HG03045 (cell line): ENCODE results near the gene FCHO1.
"Not testable (repeated sequence)": the region's sequence is repeated elsewhere in the genome, so short reads cannot be mapped to it uniquely, and the experiment has no call there.

Source experiments
- ATAC-seq: cut with Tn5 transposase; IDR thresholded peaks from one replicate; pipeline ENCODE4 v1.9.1; 2021; ENCODE audit warnings: mild to moderate bottlenecking, moderate library complexity; ENCODE audit not compliant: unreplicated experiment

Gene FCHO1

DNA sequence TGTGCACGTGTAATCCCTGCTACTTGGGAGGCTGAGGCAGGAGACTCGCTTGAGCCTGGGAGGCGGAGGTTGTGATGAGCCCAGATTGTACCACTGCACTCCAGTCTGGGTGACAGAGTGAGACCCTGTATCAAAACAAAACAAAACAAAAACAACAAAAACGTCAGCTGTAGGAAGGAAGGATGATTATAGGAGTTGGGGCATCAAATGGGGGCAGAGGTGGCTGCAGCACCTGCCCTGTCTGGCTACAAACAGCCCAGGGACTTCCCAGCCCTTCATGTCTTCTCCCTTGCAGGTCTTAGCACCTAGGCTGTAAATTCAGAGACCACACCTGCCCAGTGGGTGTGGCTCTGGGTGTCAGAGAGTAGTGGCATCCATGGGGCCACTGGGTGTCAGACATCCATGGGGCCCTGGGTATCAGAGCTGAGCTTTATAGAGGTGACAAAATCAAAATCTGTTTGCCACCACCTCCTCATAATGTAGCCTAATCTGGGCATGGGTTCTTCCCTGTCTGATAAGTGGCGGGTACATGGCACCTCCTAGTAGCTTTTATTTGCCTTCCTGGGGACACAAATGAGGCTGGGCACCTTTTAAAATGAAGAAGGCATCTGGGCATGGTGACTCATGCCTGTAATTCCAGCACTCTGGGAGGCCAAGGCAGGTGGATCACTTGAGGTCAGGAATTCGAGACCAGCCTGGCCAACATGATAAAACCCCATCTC is 38.9 kb downstream of the FCHO1 start:
- no peak for ATAC-seq

DNA sequence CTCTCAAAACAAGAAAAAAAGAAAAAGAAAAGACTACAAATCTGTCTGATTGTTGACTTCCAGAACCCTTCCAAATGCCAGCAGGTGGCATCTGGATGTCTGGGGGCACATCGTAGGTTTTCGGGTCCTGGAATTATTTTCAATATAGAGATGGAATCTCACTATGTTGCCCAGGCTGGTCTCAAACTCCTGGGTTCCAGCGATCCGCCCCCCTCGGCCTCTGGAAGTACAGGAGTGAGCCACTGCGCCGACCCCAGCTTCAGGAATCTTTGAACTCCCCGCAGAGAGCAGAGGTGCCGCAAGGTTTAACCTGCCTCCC is 43.1 kb downstream of the FCHO1 start:
- ATAC-seq = no peak

DNA sequence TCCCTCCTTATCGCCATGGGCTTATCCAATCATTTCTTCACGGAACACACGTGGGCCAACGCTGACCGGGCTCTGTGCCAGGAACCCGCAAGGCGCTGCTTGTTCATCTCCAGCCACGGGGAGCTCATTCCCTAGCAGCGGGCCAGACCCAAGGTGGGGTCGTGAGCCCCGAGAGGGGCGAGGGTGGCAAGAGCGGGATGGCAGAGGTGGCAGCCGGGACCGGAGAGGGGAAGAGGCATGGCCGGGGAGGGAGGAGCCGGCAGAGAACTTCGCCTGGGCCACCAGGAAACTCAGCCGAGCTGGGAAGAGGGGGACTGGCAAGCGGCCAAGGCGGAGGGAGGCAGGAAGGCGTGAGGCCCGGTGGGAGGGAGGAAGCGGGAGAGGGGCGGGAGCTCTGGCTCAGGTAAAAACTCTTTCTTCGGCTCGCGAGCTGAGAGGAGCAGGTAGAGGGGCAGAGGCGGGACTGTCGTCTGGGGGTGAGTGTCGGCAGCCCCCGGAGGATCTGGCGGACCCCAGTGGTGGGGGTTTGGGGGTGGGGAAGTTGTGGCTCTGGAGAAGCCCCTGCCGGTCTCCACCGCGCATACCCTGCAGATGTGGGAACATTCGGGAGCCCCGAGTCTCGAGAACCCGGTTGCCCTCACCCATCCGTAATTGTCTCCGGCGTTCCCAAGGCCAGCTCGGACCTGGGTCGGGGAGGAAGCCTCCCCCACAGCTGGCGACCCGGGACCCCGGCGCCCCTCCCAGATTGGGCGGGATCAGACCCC is 43.6 kb downstream of the FCHO1 start, which contains the start of gene B3GNT3:
B3GNT3 (plus strand) TSS at position 408 of the 764 bp plus-strand sequence. CDS start 12,670 bp downstream, outside the sequence.
- ATAC-seq = no peak

DNA sequence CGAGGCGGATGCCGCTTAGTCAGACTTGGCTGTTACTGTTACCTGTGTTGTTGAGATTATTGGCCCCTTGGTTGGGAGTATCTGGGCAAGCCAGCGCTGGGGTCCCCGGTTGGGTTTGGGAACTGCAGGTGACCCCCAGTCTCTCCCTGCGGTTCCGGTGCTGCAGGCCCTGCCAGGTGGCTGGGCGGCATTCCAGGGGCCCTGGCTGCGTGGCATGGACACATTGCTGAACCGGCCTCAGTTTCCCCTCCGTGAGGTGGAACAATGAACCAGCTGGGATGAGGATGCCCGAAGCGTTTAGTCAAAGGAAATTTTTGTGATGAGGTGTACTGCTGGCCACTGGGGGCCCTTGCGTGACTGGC is 44.2 kb downstream of the FCHO1 start:
- ATAC-seq = no peak

DNA sequence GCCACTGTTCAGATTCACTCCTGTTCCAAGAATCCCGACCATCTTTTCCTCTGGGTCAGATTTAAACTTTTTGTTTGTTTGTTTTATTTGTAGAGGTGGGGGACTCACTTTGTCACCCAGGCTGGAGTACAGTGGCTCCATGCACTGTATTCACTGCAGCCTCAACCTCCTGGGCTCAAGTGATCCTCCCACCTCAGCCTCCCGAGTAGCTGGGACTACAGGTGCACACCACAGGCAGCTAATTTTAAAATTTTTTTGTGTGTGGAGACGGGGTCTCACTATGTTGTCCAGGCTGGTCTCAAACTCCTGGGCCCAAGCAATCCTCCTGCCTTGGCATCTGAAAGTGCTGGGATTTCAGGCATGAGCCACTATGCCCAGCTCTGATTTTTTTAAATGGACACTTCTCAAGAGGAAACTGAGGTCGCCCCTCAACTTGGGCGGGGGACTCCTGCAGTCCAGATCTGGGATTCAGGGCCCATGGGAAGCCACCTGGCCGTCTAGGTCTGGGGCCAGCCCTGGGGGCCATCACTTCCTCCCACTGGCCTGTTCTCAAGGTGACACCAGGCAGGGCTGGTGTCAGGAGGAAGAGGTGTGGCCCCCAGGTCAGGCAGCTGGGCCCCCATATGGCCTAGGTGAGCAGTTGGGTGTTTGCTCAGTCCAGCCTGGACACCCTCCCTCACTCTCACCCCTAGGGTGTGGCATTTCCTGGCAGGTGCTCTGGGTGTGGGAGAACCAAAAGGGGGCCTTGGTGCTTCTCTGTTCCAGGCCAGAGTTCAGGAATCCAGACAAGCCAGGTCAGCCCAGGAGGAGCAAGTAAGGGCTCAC is 44.9 kb downstream of the FCHO1 start:
- ATAC-seq = no peak

- ATAC-seq = no peak
Observed at GRCh38 chr19:17796838-17797423, 45.7 kb downstream of the FCHO1 start.

DNA sequence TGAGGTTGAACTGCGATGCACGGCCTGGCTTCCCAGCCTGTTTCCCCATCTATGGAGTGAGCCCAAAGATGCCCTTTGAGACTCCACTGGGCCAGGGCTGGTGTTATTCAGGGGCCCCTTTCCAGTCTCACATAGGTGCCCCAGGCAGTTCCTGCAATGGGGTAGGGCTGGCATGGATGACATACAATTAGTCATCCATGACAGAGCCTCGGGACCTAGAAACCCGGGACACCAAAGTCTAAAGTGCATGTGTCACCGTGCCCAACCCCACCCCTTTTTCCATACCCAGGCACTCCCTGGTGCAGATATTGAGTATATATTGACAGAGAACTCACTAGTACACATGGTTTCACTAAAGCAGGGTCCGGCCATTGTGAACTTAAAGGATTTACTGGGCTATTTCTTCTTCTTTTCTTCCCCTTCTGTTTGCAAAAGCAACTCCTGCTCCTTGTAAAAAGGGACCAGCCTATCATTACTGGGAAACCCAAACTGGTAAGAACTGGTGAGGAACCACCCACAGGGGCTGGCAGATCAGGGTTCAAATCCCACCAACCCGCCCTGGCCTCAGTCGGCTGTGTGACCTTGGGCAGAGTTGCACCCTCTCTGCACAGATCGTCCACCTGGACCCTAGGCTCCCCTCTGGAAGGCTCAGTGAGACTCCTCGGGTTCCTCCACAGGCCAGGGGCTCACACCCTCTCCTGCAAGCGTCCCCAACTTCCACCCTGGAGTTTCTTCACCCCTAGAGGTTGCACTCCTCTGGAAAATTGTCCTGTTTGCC is 46.3 kb downstream of the FCHO1 start:
- no peak for ATAC-seq

GRCh38 chr19:17798599-17798998 is 47.3 kb downstream of the FCHO1 start:
- ATAC-seq = not testable (repeated sequence)

GRCh38 chr19:17802137-17802858 is 51.0 kb downstream of the FCHO1 start:
- no peak for ATAC-seq

DNA sequence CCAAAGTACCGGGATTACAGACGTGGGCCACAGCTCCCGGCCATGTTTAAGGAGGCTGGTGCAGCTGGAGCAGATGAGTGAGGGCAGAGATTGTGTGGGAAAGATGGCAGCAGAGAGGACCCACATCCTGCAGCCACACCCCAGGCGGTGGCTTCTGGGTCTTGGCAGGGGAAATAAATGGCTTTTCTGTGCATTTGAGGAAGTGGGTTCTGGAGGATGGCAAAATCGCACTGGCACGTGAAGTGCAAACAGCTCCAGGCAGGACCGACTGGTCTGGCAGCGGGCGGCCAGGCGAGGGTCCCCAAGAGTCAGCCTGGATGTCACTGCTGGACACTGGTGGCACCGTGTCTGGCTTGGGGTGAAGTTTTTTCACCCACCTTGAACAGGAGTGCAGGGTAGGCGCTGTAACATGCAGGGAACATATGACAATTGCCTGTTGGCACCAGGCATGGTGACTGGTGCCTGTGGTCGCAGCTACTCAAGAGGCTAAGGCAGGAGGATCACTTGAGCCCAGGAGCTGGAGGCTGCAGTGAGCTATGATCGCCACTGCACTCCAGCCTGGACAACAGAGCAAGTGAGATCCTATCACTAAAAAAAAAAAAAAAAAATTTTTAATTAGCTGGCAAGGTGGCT is 52.1 kb downstream of the FCHO1 start:
- ATAC-seq = no peak

GRCh38 chr19:17805427-17805826 is 54.1 kb downstream of the FCHO1 start:
- no peak for ATAC-seq

DNA sequence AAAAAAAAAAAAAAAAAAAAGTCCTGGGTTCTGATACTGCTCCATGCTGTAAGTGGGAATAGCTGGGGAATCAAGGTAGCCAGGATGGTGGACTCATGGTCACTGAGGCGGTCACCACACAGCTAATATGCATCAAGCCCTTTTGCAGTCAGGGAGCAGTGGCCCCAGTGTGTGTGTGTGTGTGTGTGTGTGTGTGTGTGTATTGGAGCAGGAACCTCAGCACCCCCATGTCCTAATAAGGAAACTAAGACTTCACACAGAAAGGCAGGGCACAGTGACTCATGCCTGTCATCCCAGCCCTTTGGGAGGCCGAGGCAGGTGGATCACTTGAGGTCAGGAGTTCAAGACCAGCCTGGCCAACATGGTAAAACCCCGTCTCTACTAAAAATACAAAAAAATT is 55.7 kb downstream of the FCHO1 start:
- ATAC-seq = no peak

DNA sequence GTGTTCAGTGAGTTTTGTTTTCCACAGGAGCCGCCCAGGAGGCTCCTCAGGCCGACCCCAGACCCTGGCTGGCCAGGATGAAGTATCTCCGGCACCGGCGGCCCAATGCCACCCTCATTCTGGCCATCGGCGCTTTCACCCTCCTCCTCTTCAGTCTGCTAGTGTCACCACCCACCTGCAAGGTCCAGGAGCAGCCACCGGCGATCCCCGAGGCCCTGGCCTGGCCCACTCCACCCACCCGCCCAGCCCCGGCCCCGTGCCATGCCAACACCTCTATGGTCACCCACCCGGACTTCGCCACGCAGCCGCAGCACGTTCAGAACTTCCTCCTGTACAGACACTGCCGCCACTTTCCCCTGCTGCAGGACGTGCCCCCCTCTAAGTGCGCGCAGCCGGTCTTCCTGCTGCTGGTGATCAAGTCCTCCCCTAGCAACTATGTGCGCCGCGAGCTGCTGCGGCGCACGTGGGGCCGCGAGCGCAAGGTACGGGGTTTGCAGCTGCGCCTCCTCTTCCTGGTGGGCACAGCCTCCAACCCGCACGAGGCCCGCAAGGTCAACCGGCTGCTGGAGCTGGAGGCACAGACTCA is 56.5 kb downstream of the FCHO1 start:
- ATAC-seq = no peak

- ATAC-seq = no peak
Observed at GRCh38 chr19:17811103-17811502, 59.8 kb downstream of the FCHO1 start.

- ATAC-seq = no peak
Observed at GRCh38 chr19:17811681-17812080, 60.4 kb downstream of the FCHO1 start.

GRCh38 chr19:17812099-17812498 is 60.8 kb downstream of the FCHO1 start:
- no peak for ATAC-seq

DNA sequence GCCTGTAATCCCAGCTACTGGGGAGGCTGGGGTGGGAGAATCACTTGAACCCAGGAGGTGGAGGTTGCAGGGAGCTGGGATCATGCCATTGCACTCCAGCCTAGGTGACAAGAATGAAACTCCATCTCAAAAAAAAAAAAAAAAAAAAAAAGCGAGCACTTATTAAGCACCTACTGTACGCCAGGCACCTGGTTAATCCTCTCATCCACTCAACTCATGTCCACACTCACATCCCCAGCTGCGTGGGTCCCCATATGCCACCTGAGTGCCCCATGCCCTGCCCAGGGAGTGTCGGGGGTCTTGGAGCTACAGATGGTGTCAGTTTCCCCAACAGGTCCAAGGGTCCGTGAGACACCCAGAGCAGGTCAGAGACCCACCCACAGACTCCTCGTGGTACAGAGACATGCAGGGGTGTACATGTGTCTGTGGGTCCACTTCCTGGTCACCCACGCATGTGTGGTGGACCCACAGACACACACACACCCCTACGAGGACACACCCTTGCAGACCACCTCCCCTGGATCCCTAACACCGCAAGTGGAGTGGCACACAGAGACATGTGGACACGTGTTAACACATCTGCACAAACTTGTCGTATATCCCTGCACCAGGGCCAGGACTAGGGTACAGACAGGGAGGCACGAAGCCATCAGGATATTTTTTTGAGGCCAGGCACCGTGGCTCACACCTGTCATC is 66.5 kb downstream of the FCHO1 start:
- no peak for ATAC-seq

GRCh38 chr19:17821190-17821589 is 69.9 kb downstream of the FCHO1 start, which contains the start of gene INSL3:
Gene INSL3 (minus strand): TSS chr19:17821519. CDS start chr19:17821506, 13 bp downstream.
- no peak for ATAC-seq
